OCI-LY3 (cell line): ENCODE results near the gene GPX5.

Source experiments
- H2AFZ ChIP-seq: fragments of 200-600, 300-600 bp; shearing (Covaris generic); 2 replicates; pipeline ENCODE4 v1.6.0; 2014; ENCODE audit warnings: antibody characterized with exemption, low read depth, low read length
- H3K27ac ChIP-seq: fragments of 200-600, 300-600 bp; sonication (generic); 2 replicates; pipeline ENCODE4 v1.5.1; 2014; ENCODE audit warnings: mild to moderate bottlenecking, low read length, moderate library complexity, mixed read lengths
- H3K27me3 ChIP-seq: fragments of 200-600, 300-600 bp; sonication (generic); 2 replicates; pipeline ENCODE4 v1.6.1; 2014; ENCODE audit warnings: low read depth, low read length, mixed read lengths
- H3K36me3 ChIP-seq: fragments of 200-600, 300-600 bp; sonication (generic); replicated peaks from 2 replicates; pipeline ENCODE3; 2014; ENCODE audit warnings: low read depth, low read length, mixed read lengths
- H3K4me1 ChIP-seq: fragments of 300-600, 200-600 bp; sonication (generic); 2 replicates; pipeline ENCODE4 v1.6.1; 2014; ENCODE audit warnings: low read length, mixed read lengths
- H3K4me2 ChIP-seq: fragments of 200-600, 300-600 bp; sonication (generic); 2 replicates; pipeline ENCODE4 v1.6.1; 2014; ENCODE audit warnings: low read length, mixed read lengths
- H3K4me3 ChIP-seq: fragments of 300-600, 200-600 bp; sonication (generic); 2 replicates; pipeline ENCODE4 v1.5.1; 2014; ENCODE audit warnings: antibody characterized with exemption, mild to moderate bottlenecking, low read length, moderate library complexity
- H3K79me2 ChIP-seq: fragments of 300-600, 200-600 bp; shearing (Covaris generic); 2 replicates; pipeline ENCODE4 v1.6.1; 2014; ENCODE audit warnings: mild to moderate bottlenecking, low read length, mixed read lengths
- H3K9ac ChIP-seq: fragments of 300-600, 200-600 bp; shearing (Covaris generic); 2 replicates; pipeline ENCODE4 v1.6.0; 2014; ENCODE audit warnings: mild to moderate bottlenecking, low read length, moderate library complexity
- H3K9me3 ChIP-seq: fragments of 200-600, 300-600 bp; shearing (Covaris generic); 2 replicates; pipeline ENCODE4 v1.6.1; 2014; ENCODE audit warnings: low read length, mixed read lengths; ENCODE audit not compliant: insufficient read depth
- H4K20me1 ChIP-seq: fragments of 200-600, 300-600 bp; sonication (generic); 2 replicates; pipeline ENCODE4 v1.6.1; 2016; ENCODE audit warnings: low read length, mixed read lengths; ENCODE audit not compliant: insufficient read depth
- CTCF ChIP-seq: fragments of 200-600, 300-600 bp; sonication (generic); IDR thresholded peaks from 2 replicates; pipeline ENCODE4 v1.5.1; 2014; ENCODE audit warnings: antibody characterized with exemption, low read length, low read depth
- EZH2phosphoT487 ChIP-seq: fragments of 200-600 bp; shearing (Covaris generic); IDR thresholded peaks from 2 replicates; pipeline ENCODE4 v1.6.1; 2018; ENCODE audit warnings: antibody characterized with exemption, mixed run types, low read depth

GPX5 gene

DNA sequence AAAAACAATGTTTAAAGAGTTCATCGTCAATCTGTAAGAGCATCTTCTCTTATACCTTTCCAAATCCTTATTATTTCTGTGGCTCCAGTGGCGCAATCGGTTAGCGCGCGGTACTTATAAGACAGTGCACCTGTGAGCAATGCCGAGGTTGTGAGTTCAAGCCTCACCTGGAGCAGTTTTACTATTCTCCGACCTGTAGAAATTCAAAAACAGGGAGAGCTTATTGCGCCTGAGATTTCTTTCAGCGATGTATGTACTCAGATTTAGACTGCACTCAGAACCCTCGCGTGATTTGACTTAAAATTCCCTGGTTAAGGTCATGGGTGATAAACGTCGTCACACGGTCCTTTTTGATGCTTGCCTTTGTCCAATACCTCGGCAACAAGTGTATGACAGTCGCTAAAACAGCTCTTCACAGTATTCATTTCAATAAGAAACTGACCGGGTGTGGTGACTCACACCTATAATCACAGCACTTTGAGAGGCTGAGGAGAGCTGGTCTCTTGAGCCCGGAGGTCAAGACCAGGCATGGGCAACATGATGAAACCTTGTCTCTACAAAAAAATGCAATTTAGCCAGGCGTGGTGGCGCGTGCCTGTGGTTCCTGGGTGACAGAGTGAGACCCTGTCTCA, 11.9 kb downstream of the GPX5 start:
- H3K9ac ChIP-seq, result no peak overlapping the region
- no peaks in the 10 kb centered on the region for H3K4me1 ChIP-seq
- no peaks in the 10 kb centered on the region for H3K27me3 ChIP-seq
- no peak for TF ChIP-seq CTCF
- no peak for TF ChIP-seq EZH2phosphoT487
- H2AFZ ChIP-seq, result no peak overlapping the region
- H3K27ac ChIP-seq, result no peak overlapping the region
- H3K9me3 ChIP-seq, result no peaks in the 10 kb centered on the region
- no peak overlapping the region for H3K4me3 ChIP-seq
- H4K20me1 ChIP-seq, result no peaks in the 10 kb centered on the region
- H3K79me2 ChIP-seq, result no peaks in the 10 kb centered on the region
- no peaks in the 10 kb centered on the region for H3K36me3 ChIP-seq
- H3K4me2 ChIP-seq, result no peak overlapping the region

- Histone ChIP-seq H3K9me3 (no peaks in the 10 kb centered on the region), H3K79me2 (no peaks in the 10 kb centered on the region), H3K4me2 (peak overlapping the region; percentile 98), H3K27me3 (no peaks in the 10 kb centered on the region), H4K20me1 (no peaks in the 10 kb centered on the region), H3K4me1 (peaks cover 11% of the 10 kb centered on the region; the same call in 1 of the 2 replicates), H3K36me3 (no peaks in the 10 kb centered on the region), H3K9ac (no peak overlapping the region), H2AFZ (no peak overlapping the region), H3K4me3 (peak overlapping the region; percentile 82; the same call in 1 of the 2 replicates), H3K27ac (no peak overlapping the region)
- no peak for TF ChIP-seq EZH2phosphoT487
- TF ChIP-seq CTCF, result no peak
These were observed 16.3 kb downstream of the GPX5 start for GRCh38 chr6:28541996-28542395.

GRCh38 chr6:28542440-28543296, 17.0 kb downstream of the GPX5 start:
- no peaks in the 10 kb centered on the region for H3K36me3 ChIP-seq
- H3K27me3 ChIP-seq, result no peaks in the 10 kb centered on the region
- peak overlapping the region; percentile 69 for H3K9ac ChIP-seq
- peak overlapping the region; percentile 82 for H3K4me3 ChIP-seq
- H3K27ac ChIP-seq, result peak overlapping the region; percentile 42
- no peaks in the 10 kb centered on the region for H4K20me1 ChIP-seq
- H3K9me3 ChIP-seq, result no peaks in the 10 kb centered on the region
- peak overlapping the region; percentile 98; the same call in 1 of the 2 replicates for H2AFZ ChIP-seq
- H3K4me1 ChIP-seq, result peaks cover 11% of the 10 kb centered on the region; the same call in 1 of the 2 replicates
- H3K79me2 ChIP-seq, result no peaks in the 10 kb centered on the region
- H3K4me2 ChIP-seq, result peak overlapping the region; percentile 98
- peak; percentile 33 for TF ChIP-seq CTCF
- no peak for TF ChIP-seq EZH2phosphoT487
